H1 (cell line): ENCODE data around the gene ST3GAL3. TPM values are rescaled to one million over a fixed set of nuclear protein-coding genes. Genes with fewer than 3 reads are reported as not detected.

ENCODE experiments used
- CTCF ChIA-PET: fragments of 300-600 bp; sonication (Branson Sonifier 250); formaldehyde crosslinking; loops from one replicate; lab custom pipeline; 2021; ENCODE audit not compliant: partially characterized antibody; lab: Charles Lee
- POLR2A ChIA-PET: fragments of 300-600 bp; sonication (Branson Sonifier 250); formaldehyde crosslinking; loops from one replicate; lab custom pipeline; 2021; ENCODE audit warnings: inconsistent platforms; ENCODE audit not compliant: partially characterized antibody; lab: Charles Lee
- DNase-seq, 2 experiments: peaks; one replicate each; pipeline versions ENCODE4 v3.0.0 to v3.0.0-alpha.2; 2010 to 2022; ENCODE audit warnings: low spot score in 2 of 2, low read depth in 1 of 2, mixed read lengths in 1 of 2
- FAIRE-seq: peaks from 2 replicates; lab custom pipeline; 2011; peaks lifted over from hg19 to GRCh38; lab: Jason Lieb, UNC
- H2AFZ ChIP-seq: 2 replicates; pipeline ENCODE4 v1.8.1; 2012; ENCODE audit warnings: low read length, inconsistent platforms
- H2AK5ac ChIP-seq: 2 replicates; pipeline ENCODE4 v1.6.1; 2013; ENCODE audit warnings: low read depth, low read length
- H2BK120ac ChIP-seq: replicated peaks from 2 replicates; pipeline ENCODE3; 2013; ENCODE audit warnings: low read depth, low read length, inconsistent platforms
- H2BK12ac ChIP-seq: 2 replicates; pipeline ENCODE4 v1.6.1; 2013; ENCODE audit warnings: low read depth, low read length
- H2BK15ac ChIP-seq: 2 replicates; pipeline ENCODE4 v1.6.1; 2013; ENCODE audit warnings: low read length
- H2BK20ac ChIP-seq: 2 replicates; pipeline ENCODE4 v1.6.1; 2013; ENCODE audit warnings: low read length
- H2BK5ac ChIP-seq: 2 replicates; pipeline ENCODE4 v1.6.1; 2013; ENCODE audit warnings: low read depth, low read length
- H3K14ac ChIP-seq: 2 replicates; pipeline ENCODE4 v1.6.1; 2013; ENCODE audit warnings: inconsistent platforms; ENCODE audit not compliant: insufficient read length
- H3K18ac ChIP-seq: 2 replicates; pipeline ENCODE4 v1.6.1; 2013; ENCODE audit warnings: low read length; ENCODE audit errors: extremely low read depth
- H3K23ac ChIP-seq: 2 replicates; pipeline ENCODE4 v1.6.1; 2013; ENCODE audit warnings: inconsistent platforms; ENCODE audit not compliant: insufficient read length
- H3K23me2 ChIP-seq: 2 replicates; pipeline ENCODE4 v1.6.1; 2013; ENCODE audit warnings: low read depth, low read length
- H3K27ac ChIP-seq: 2 replicates; pipeline ENCODE4 v1.6.1; 2011; ENCODE audit warnings: low read depth, low read length, inconsistent platforms
- H3K27me3 ChIP-seq, 4 experiments: replicated peaks in 1 of 4; 1 replicate in 1 of 4; 2 replicates in 3 of 4; pipeline versions ENCODE4 v1.6.1 to v1.8.1; 2011 to 2013; ENCODE audit warnings: low read length in 3 of 4, mild to moderate bottlenecking in 3 of 4, inconsistent platforms in 2 of 4, mixed read lengths in 2 of 4, moderate library complexity in 1 of 4; ENCODE audit not compliant: control insufficient read depth in 3 of 4, insufficient read depth in 3 of 4; ENCODE audit errors: extremely low read depth in 1 of 4
- H3K36me3 ChIP-seq, 4 experiments: 2 replicates each; pipeline versions ENCODE4 v1.6.1 to v1.8.1; 2011 to 2013; ENCODE audit warnings: mild to moderate bottlenecking in 4 of 4, low read length in 3 of 4, moderate library complexity in 2 of 4, control low read depth in 1 of 4, inconsistent platforms in 1 of 4; ENCODE audit not compliant: insufficient read depth in 4 of 4, control insufficient read depth in 2 of 4
- H3K4ac ChIP-seq: replicated peaks from 2 replicates; pipeline ENCODE3; 2013; ENCODE audit warnings: low read length, low read depth, mixed read lengths, inconsistent platforms; ENCODE audit not compliant: insufficient read length
- H3K4me1 ChIP-seq, 4 experiments: replicated peaks in 1 of 4; 1 replicate in 1 of 4; 2 replicates in 3 of 4; pipeline versions ENCODE4 v1.6.1 to v1.8.1; 2011 to 2013; ENCODE audit warnings: low read length in 3 of 4, inconsistent platforms in 2 of 4, mixed read lengths in 1 of 4; ENCODE audit not compliant: insufficient read depth in 4 of 4, control insufficient read depth in 3 of 4
- H3K4me2 ChIP-seq, 2 experiments: 2 replicates each; pipeline versions ENCODE4 v1.6.1 to v1.8.1; 2011 to 2013; ENCODE audit warnings: low read depth in 2 of 2, low read length in 2 of 2, control low read depth in 1 of 2, inconsistent platforms in 1 of 2, mild to moderate bottlenecking in 1 of 2; ENCODE audit not compliant: insufficient read depth in 1 of 2
- H3K4me3 ChIP-seq, 4 experiments: fragments of 200-600, 300-600 bp in 1 of 4; sonication (generic), shearing (Covaris generic), sonication (Bioruptor Twin) in 1 of 4; 2 replicates each; pipeline versions ENCODE4 v1.5.1 to v1.8.1; 2011 to 2016; ENCODE audit warnings: low read length in 4 of 4, low read depth in 3 of 4, control low read depth in 2 of 4, inconsistent platforms in 2 of 4, mild to moderate bottlenecking in 2 of 4, mixed read lengths in 1 of 4, moderate library complexity in 1 of 4; ENCODE audit not compliant: insufficient read depth in 2 of 4; ENCODE audit errors: extremely low read depth in 1 of 4
- H3K56ac ChIP-seq: replicated peaks from 2 replicates; pipeline ENCODE3; 2013; ENCODE audit warnings: low read depth, mild to moderate bottlenecking, mixed read lengths, low read length, inconsistent platforms; ENCODE audit not compliant: insufficient read length
- H3K79me1 ChIP-seq: 2 replicates; pipeline ENCODE4 v1.6.1; 2013; ENCODE audit warnings: low read depth, low read length, control low read depth
- H3K79me2 ChIP-seq, 2 experiments: 2 replicates each; pipeline versions ENCODE4 v1.6.1 to v1.8.1; 2012 to 2013; ENCODE audit warnings: low read length in 2 of 2, mild to moderate bottlenecking in 2 of 2, inconsistent platforms in 1 of 2; ENCODE audit not compliant: insufficient read depth in 2 of 2, control insufficient read depth in 1 of 2
- H3K9ac ChIP-seq, 4 experiments: replicated peaks in 1 of 4; 1 replicate in 1 of 4; 2 replicates in 3 of 4; pipeline versions ENCODE4 v1.6.1 to v1.8.1; 2011 to 2013; ENCODE audit warnings: low read depth in 3 of 4, low read length in 3 of 4, control low read depth in 2 of 4, mild to moderate bottlenecking in 2 of 4, moderate library complexity in 2 of 4, inconsistent platforms in 1 of 4; ENCODE audit errors: extremely low read depth in 1 of 4
- H3K9me3 ChIP-seq, 2 experiments: 2 replicates each; pipeline versions ENCODE4 v1.6.1 to v1.8.1; 2012 to 2013; ENCODE audit warnings: mild to moderate bottlenecking in 2 of 2, moderate library complexity in 2 of 2, control low read depth in 1 of 2, inconsistent platforms in 1 of 2, low read depth in 1 of 2, low read length in 1 of 2, mixed read lengths in 1 of 2; ENCODE audit not compliant: insufficient read depth in 2 of 2
- H4K20me1 ChIP-seq, 2 experiments: replicated peaks in 1 of 2; 2 replicates each; pipeline versions ENCODE3 to v1.8.1; 2011 to 2013; ENCODE audit warnings: inconsistent platforms in 2 of 2, low read length in 2 of 2, mild to moderate bottlenecking in 1 of 2; ENCODE audit not compliant: insufficient read depth in 2 of 2, control insufficient read depth in 1 of 2
- H4K5ac ChIP-seq: 2 replicates; pipeline ENCODE4 v1.6.1; 2013; ENCODE audit warnings: low read length, low read depth, mixed read lengths, inconsistent platforms; ENCODE audit not compliant: insufficient read length
- H4K8ac ChIP-seq: 2 replicates; pipeline ENCODE4 v1.8.0; 2013; ENCODE audit warnings: mild to moderate bottlenecking, moderate library complexity, low read length, inconsistent platforms; ENCODE audit not compliant: insufficient read depth; ENCODE audit errors: extremely low read depth
- H4K91ac ChIP-seq: replicated peaks from 2 replicates; pipeline ENCODE3; 2013; ENCODE audit warnings: low read length, mixed read lengths, inconsistent platforms; ENCODE audit not compliant: insufficient read length
- CEBPB ChIP-seq: IDR thresholded peaks from 2 replicates; pipeline ENCODE4 v1.6.1; 2012; ENCODE audit warnings: low read depth, low read length
- CHD2 ChIP-seq: IDR thresholded peaks from 2 replicates; pipeline ENCODE4 v1.6.1; 2012; ENCODE audit warnings: low read length, improper control_type of control experiment
- NRF1 ChIP-seq: IDR thresholded peaks from 2 replicates; pipeline ENCODE4 v1.6.1; 2011; ENCODE audit warnings: mild to moderate bottlenecking, low read depth, low read length, improper control_type of control experiment
- SIX5 ChIP-seq: IDR thresholded peaks from 2 replicates; pipeline ENCODE4 v1.6.1; 2011; ENCODE audit warnings: mild to moderate bottlenecking, low read depth, low read length
- SP2 ChIP-seq: IDR thresholded peaks from 2 replicates; pipeline ENCODE4 v1.6.1; 2012; ENCODE audit warnings: mild to moderate bottlenecking, low read length, inconsistent platforms
- SP4 ChIP-seq: IDR thresholded peaks from 2 replicates; pipeline ENCODE4 v1.6.1; 2012; ENCODE audit warnings: low read length, inconsistent platforms
- WGBS, 2 experiments: shearing (Covaris generic) in 1 of 2; methylation state at CpG; one replicate each; pipeline versions ENCODE4 v1.1.6 to v1.1.7; 2013 to 2015; ENCODE audit warnings: low lambda C conversion rate in 2 of 2, mixed read lengths in 2 of 2, inconsistent platforms in 1 of 2, low coverage in 1 of 2, missing lambda C conversion rate in 1 of 2; ENCODE audit not compliant: insufficient replicate concordance in 2 of 2, insufficient coverage in 1 of 2, insufficient read length in 1 of 2; ENCODE audit errors: extremely low coverage in 1 of 2, missing lambda C conversion rate in 1 of 2; 5-methylcytosine and 5-hydroxymethylcytosine counted together
- polyA plus RNA-seq, 7 experiments: library from polyadenylated mRNA; depleted of rRNA in 3 of 7; stranded (reverse) in 5 of 7; unstranded in 2 of 7; fragments of >200 nt in 5 of 7; fragments of 200-250 nt in 2 of 7; gene quantifications; 1 replicate in 5 of 7; 2 replicates in 1 of 7; 4 replicates in 1 of 7; pipeline versions ENCODE4 v1.2.1 to v1.2.3, GENCODE V29; 2011 to 2013; ENCODE audit warnings: missing spikeins in 2 of 7, mixed read lengths in 2 of 7
- total RNA-seq: library from RNA; stranded (reverse); fragmentation: NEBNext Ultra II Directional; extraction: Animal tissue kit (Norgen Biotek cat#: 25700); gene quantifications from 2 replicates; pipeline ENCODE4 v1.2.1, GENCODE V29; 2021

ST3GAL3 gene
- total and polyA plus RNA-seq, 2 of the 8 experiments (the other 6 are each of a cell fraction or from before 2014, with no cell fraction given): 6.8 to 7.0 TPM

GRCh38 chr1:43821471-43821870 lies 114.1 kb downstream of the ST3GAL3 start:
- Histone ChIP-seq H3K56ac (no peak overlapping the region), H4K5ac (no peak overlapping the region), H3K18ac (no peak overlapping the region), H3K36me3 (no peaks in the 10 kb centered on the region; a peak in 2 of 8 replicates), H4K91ac (no peak overlapping the region), H3K14ac (no peak overlapping the region), H3K9ac (no peak overlapping the region), H2BK5ac (no peak overlapping the region), H3K4me1 (no peaks in the 10 kb centered on the region), H3K27me3 (no peaks in the 10 kb centered on the region), H3K4ac (no peak overlapping the region), H2BK120ac (no peak overlapping the region), H3K79me1 (no peaks in the 10 kb centered on the region), H4K8ac (no peak overlapping the region), H3K4me2 (no peak overlapping the region), H4K20me1 (no peaks in the 10 kb centered on the region), H2BK15ac (no peak overlapping the region), H2AK5ac (no peak overlapping the region), H3K23me2 (no peaks in the 10 kb centered on the region), H2BK20ac (no peak overlapping the region), H2BK12ac (no peak overlapping the region), H3K23ac (no peak overlapping the region), H3K79me2 (no peaks in the 10 kb centered on the region), H3K4me3 (no peak overlapping the region), H2AFZ (no peak overlapping the region), H3K27ac (no peak overlapping the region), H3K9me3 (peaks cover 3% of the 10 kb centered on the region in 2 experiments; a peak in 1 of 4 replicates)
- ChIA-PET POLR2A (interaction anchor here (0.7 kb wide), 1 partner anchor 186 kb away, joined by 3 read pairs; no protein-coding TSS in a partner anchor), CTCF (interaction anchor here (1.3 to 1.6 kb wide), 2 partner anchors 56 to 113 kb away, joined by 4 to 7 read pairs; no protein-coding TSS in a partner anchor)
- WGBS, 2 experiments: 68% methylated on average over 5 of the region's 5 CpGs; no CpG with 5 or more reads in 1 of the 2 experiments
- DNase-seq (no peak), FAIRE-seq (no peak)
- no peak for TF ChIP-seq CEBPB
- no peak for TF ChIP-seq CHD2
- no peak for TF ChIP-seq SP4
- no peak for TF ChIP-seq SIX5
- TF ChIP-seq NRF1: no peak
- TF ChIP-seq SP2: no peak
